NCI-H146 treated with DMSO at 0.1 percent for 48 hours (cell line): ENCODE data around the gene DOCK4.
"Not testable (repeated sequence)": the region's sequence is repeated elsewhere in the genome, so short reads cannot be mapped to it uniquely, and the experiment has no call there.

ENCODE experiments used
- DNase-seq: peaks from one replicate; lab custom pipeline; 2025; ENCODE audit not compliant: unreplicated experiment; lab: John Stamatoyannopoulos, UW

DOCK4 gene

DNA sequence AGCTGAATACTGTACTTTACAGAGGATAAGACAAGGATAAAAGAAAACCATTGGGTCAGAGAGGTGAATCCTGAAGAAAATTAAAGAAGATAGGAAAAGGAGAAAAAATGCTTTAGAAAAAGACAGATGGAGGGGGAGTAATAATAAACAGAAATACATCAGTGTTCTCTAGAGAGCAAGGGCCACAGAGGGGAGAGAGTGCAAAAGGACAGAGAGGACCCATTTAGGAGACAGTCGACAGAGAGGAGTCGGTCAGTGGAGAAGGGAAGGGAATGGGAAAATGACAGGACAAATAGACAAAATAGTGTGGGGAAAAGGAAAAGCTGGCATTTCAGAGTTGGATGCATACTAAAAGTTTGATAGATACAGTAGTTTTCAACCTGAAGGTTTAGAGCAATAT, 287.0 kb downstream of the DOCK4 start:
- DNase-seq, result no peak

DNA sequence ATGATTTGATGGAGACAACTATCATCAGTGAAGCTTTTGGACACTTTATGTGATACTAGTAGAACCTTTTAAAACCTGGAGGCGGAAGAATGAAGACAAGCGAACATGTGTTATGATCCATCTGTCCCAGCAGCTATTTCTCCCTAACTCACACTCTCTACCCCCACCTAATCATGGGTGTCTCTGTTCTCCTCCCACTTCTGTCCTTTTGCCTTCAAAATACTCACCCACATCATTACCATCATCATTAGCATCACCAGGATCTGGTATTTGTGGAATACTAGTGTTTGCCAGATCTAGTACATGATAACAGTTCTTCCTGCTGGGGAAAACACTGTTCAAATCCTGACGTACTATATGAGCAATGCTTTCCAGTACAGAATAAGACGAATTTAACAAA, 287.7 kb downstream of the DOCK4 start:
- DNase-seq, result no peak

DNA sequence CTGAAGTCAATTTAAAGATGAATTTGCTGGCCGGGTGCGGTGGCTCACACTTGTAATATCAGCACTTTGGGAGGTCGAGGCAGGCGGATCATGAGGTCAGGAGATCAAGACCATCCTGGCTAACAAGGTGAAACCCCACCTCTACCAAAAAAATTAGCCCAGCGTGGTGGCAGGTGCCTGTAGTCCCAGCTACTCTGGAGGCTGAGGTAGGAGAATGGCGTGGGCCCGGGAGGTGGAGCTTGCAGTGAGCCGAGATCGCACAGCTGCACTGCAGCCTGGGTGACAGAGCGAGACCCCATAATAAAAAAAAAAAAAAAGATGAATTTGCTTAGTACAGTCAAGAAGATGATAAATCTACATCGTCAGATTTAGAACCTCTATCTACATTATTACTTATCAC, 288.8 kb downstream of the DOCK4 start:
- DNase-seq, result not testable (repeated sequence)

DNA sequence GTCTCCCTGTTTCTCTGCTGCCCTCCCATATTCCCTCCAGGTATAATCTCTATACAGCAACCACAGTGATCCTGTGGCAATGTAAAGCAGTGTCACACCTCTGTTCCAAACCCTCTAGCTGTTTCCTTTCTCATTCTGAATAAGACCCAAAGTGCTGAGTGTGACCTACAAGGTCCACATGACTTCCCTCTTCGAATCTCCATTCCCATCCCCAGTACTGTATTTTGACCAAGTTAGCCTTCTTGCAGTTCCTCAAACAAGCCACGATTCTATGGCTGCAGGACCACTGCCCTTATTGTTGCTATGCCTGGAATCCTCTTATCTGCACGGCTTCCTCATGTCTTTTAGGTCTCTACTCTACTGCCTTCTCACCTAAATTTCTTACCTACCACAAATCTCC, 291.9 kb downstream of the DOCK4 start:
- no peak for DNase-seq

DNA sequence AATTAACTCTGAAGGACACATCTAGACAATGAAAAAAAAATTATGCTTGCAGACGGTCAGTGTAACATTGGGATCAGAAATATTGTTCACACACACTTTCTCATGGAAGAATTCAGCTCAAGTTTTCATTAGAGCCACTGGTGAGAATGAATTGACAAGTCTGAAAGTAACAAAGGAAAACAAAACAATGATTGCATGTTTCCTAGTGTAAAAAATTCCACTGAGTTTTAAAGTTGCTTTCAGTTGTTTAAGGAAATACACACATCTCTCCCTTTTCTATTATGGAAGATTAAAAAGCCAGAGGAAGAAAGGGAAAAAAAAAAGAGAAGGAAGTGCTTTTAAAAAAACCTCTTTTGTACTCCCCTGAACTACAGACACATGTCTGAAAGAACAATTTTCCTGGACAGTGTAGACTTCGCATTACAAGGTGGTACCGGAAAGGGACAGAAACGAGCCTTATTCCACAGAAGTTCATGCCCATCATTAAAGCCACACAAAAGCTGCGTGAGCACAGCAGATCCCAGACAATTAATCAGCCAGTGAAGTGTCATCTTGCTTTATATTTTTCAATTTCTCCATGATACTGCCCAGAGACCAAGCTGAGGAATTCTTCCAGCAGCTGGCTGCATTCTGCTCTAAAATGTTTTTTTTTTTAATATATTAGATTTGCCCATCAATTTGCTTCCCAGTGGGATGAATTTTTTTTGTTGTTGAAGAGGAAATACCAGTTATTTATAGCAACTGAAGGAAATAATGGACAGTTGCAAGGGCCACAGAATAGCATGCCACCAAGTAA, 294.8 kb downstream of the DOCK4 start:
- DNase-seq, result no peak

DNA sequence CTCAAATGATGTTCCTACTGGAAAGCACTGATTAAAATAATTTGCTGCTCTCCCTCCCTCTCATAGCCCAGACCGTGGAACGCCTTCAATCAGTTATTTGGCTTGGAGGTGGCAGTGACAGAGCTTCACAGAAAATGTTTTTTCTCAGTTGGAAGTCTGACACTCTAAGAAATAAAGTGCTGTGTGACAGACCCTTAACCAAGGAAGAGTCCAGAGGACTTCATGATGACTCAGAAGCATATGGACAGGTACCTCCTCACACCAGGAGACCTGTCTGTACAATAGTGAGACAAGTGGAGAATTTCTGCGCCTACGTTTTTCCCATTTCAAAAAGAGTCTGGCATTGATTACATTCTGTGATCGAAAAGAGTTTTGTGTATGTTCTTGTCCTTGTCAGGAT, 295.5 kb downstream of the DOCK4 start:
- DNase-seq, result no peak

DNA sequence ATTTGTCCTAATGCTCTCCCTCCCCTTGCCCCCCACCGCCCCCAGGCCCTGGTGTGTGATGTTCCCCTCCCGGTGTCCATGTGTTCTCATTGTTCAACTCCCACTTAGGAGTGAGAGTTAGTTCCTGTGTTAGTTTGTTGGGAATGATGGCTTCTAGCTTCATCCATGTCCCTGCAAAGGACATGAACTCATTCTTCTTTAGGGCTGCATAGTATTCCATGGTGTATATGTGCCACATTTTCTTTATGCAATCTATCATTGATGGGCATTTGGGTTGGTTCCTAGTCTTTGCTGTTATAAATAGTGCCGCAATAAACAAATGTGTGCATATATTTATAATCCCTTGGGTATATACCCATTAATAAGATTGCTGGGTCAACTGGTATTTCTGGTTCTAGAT, 297.5 kb downstream of the DOCK4 start:
- DNase-seq, result not testable (repeated sequence)

DNA sequence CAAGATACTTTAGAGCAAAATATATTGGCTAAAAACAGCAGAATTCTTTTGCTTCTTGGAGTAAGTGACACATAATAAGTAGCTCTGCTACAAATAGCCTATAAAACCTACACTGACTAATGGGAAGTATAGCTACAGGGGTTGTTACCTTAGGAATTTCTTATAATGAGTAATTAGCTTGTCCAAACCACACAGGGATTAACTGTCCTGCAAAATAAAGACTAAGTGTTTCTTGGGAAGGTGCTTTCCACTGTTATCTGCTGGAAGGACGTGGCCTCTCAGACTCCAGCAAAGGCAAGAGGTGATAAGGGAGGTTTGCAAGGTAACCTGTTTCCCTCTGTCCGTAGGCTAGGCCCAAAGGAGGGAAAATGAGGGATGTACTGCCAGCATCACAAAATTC, 302.4 kb downstream of the DOCK4 start:
- DNase-seq, result no peak

DNA sequence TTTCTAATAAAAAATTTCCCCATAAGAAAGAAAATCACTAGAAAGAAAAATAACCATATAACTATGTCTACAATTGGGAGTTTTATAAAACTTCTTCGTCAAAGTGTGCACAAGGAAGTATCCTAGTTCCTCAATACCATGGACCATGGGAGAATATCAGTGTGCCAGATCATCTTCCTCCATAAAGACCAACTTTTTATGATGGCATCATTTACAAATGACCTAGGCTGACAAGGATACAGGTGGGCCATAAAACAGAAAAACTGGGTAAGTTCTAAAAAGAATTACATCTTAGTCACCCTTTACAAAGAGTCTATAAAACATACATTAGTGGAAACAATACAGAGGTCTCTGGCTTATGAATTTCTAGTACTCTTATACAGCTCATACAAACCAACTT, 303.2 kb downstream of the DOCK4 start:
- DNase-seq, result no peak

DNA sequence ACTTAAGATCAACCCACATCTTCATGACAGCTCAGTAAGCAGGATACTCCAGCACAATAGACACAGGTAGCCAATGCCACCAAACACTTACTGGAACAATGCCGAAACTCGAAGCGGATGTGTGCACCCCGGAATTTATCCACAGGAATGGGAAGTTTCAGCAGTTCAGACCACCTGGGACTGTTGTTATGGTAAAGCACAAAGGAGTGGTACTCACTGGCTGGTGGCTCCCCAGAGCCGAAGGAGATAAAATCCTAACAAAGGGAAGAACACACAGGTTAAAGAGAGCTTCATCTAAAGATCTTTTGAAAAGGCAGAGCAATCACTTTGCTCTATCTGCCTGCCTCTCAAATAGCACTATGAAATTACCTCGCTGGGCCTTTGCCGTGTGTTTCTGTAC, 305.9 kb downstream of the DOCK4 start:
- no peak for DNase-seq

DNA sequence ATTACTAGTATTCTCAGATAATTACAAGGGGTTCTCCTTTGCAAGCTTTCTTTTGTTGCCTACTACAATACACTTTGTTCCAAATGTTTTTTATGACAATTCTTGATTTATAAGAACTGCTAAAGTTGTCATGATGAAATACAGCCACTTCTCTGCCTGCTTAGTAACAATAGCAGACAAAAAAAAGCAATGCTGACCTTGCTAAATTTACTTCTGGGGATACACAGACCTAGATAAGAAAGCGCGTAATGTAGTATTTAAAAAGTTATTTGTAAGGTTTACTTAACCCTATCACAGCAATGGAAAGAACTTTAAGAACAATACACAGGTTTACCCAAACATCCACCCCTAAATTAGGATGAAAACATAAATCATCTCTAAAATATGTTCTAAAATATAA, 311.1 kb downstream of the DOCK4 start:
- no peak for DNase-seq

DNA sequence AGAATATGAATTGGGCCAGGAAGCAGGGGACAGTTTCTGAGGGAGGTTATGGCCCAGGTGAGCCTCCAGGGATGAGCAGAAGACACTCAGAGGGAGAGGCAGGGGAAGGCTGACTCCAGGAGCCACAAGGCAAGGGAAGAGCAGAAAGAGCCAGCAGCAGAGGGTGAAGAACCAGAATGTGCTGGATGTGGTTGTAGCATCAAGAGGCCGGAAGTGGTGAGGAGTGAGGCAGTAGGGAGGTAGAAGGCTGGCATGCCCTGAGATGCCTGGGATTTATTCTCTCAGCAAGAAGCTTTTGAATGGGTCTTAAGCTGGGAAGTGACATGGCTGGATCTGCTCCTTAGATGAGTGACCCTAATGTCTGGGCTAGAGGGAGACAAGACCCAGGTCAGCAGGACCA, 311.7 kb downstream of the DOCK4 start:
- DNase-seq, result no peak

DNA sequence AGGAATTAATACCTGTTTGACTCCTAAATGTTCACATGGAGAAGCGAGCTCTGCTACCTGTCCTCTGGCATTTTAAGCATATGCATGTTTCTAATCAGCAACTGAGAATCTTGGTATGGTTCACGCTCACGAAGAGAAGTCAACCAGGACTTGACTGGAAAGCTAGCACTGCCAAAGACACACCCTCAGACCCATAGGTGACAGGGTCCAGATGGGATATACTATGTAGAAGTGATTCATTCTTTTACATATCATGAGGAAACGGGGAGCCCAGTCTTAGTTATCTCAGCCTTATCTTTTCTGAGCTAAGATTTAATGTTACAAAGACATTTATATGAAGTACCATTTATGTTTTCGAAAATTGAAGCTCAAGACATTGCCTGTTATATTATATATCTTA, 313.0 kb downstream of the DOCK4 start:
- no peak for DNase-seq

DNA sequence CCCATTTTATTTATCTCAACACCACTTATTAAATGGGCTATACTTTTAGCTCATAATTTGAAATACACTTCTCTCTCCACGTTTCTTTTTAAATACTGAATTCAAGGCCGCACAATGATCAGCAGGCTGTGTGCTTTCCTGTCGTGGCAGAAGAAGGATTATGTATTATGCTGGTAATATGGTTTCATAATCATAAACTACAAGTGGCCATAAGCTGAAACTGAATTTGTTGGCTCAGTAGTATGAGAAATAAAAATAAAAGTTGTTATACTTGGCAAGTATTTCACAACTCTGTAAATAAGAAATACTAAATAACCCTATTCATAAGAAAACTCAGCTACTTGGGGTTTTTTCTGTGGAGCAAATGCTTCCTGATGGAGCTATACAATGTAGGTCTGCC, 313.6 kb downstream of the DOCK4 start:
- no peak for DNase-seq

DNA sequence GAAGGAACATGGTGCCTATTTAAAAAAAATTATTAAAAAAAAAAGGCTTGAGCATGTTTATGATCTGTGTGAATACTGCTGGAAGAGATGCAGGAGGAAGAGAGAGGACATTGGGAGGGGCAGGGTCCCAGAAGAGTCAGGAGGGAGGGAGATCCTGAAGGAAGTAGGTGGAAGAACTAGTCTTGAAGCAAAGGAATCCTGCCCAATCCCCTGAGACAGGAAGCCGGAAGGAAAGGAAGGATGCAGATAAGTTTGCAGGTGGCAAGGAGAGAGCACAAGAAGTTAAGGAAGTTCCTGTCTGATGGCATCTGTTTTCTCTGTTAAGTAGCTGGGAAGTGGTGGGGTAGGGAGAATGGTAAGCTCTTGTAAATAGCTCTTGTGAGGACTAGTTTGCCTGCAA, 318.5 kb downstream of the DOCK4 start:
- no peak for DNase-seq

DNA sequence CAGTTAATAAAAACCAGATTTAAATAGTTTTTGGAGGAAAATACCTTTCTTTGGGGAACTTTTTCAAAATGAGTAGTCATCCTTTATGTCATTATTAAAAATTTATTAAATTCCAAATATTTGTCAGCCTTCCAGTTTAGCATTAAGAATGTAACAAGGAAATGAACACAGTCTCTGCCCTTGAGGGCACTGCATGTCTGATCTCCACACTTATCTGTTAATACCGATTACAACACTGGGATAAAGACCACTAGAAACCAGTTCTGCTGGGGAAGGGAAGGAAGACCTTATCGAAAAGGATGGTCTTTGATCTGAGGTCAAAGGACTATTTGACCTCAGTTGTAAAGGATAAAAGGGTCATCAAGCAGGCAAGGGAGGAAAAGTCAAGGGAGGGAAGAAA, 320.0 kb downstream of the DOCK4 start:
- no peak for DNase-seq

DNA sequence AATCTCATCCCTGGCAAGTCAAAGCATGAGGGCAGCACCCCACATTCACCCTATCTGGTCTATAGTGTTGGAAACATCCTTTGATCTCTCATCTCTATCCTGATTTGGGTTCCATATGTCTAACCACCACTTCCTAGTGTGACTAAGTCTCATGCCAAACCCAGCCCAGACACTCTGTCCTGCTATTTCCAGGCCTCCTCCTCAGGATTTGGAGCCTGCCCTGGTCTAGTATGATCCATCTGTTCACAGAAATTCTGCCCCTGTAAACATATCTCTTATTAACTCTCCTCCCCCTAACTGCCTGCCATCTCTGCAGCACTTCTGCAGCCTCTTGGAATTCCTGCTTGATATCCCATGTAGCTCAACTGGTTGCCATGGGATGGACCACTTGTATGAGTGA, 323.0 kb downstream of the DOCK4 start:
- DNase-seq, result no peak

DNA sequence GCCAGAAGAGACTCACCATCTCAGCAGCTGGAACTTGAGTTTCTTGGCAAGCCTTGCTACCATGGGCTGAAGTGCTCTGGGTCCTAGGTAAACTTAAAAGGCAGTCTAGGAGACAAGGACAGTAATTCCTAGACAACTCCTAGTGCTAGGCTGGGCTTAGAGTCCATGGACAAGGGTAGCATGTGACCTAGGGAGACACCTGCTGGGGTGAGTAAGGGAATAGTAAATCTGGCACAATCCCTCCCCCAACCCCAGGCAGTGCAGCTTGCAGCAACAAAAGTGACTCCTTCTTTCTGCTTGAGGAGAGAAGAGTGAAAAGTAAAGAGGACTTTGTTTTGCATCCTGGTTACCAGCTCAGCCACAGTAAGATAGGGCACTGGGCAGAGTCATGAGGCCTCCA, 327.4 kb downstream of the DOCK4 start:
- no peak for DNase-seq

DNA sequence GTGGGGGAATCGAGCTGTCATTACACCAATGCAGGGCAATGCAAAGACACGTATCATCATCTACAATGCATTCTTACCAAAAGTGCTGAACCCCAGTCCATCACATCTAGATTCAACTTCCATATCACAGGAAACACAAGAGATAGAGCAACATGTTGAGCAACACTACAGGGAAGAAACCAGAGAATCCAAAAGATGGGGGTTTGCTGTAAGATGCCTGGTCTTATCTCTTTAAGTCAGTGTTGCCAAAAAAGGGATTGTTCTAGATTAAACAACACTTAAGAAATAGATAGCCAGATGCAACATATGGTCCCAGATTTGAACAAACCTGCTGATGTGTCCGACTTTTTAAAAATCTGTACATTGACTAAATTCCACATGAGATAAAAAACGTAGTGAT, 328.3 kb downstream of the DOCK4 start:
- no peak for DNase-seq

DNA sequence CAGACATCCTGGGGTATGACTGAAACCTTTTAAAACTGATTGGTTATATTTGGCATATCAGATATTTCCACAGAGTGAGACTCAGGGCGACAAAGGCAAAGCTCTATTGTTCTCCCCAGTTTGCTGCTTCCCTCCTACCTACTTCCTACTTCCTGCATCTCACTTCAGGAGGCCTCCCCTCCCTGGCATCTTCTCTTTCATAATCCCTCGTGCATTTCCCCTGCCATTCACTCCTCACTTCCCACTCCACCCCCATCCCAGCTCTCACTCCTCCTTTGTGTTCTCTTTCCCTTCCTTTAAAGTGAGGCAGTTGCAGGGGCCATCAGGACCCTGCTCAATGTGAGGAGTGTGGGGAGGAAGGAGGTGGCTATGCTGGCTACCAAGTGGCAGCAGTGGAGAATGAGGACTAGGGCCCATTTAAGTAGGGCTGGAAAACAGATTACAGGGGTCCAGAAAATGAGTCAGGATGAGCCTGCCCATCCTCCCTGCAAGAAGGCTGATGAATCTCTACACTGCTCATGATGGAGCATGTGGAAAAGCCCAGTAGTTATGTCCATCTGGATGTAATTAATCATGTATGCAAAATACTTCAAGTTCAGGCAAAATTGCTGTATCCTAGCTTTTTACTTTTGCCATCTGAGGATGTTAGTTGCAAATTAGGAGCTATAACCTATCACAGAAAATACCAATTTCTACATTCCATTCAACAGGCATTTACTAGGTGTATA, 332.1 kb downstream of the DOCK4 start:
- DNase-seq, result no peak

DNA sequence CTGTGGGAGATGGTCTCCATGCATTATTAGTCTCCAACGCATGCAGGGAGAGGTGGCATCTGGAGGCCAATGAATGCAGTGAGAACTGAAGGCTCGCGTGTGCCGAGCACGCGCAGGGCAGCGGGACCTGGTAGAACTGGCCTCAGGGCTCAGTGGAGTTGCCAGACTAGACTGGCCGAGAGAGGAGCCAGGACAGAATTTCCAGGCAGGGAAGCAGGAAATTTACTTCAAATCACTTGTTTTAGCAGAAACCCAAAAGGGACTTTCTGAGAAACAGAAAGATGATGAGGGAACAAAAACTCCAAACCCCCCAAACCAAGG, 332.9 kb downstream of the DOCK4 start:
- DNase-seq, result no peak

DNA sequence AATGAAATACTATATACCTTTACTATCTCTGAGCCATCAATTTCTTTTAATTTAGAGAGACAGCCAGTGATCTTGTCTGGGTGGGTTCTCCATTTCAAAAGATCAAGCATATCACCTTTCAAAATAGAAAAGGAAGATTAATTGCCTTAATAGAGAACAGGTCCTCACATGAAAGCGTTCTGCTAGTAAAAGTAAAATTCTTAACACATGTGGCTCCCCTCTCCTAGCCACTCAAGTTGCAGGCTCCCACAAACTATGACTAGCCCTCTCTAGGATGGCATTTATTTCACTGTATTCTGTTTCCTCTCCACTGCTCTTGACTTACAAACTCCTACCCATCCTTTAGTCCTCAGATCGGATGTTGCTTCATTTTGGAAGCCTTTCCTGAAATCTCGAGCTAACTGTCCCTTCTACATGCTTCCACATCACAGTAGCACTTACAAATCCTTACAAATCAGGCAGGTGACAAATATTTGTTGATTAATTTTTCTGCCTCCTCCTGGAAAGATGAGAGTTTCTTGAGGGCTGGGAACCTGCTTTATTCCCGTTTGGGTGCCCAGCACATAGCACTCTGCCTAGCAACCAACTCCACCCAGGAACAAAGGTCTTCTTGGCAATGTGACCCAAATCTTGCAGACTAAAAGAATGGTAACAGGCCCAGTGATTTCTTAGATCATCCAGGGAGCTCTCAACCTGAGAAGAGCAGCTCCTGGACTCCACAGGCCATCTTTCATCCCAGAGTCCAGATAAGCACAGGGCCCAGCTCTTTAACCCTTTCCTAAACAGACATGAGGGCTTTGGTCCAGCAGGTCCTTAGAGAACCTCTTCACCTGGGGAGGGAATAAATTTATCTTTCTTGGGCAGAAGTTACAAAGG, 333.5 kb downstream of the DOCK4 start:
- DNase-seq, result no peak
